CD4-positive, alpha-beta T cell (primary cell): ENCODE measurements around the gene MFAP3L. TPM values are rescaled to one million over a fixed set of nuclear protein-coding genes. Genes with fewer than 3 reads are reported as not detected.

Experiments used
- ATAC-seq: fragments of 200-7000 bp; cut with Tn5 transposase; one replicate; pipeline ENCODE4 v1.10.0; 2022; ENCODE audit warnings: mild to moderate bottlenecking; ENCODE audit not compliant: poor library complexity
- CTCF ChIA-PET: fragments of 350-600 bp; sonication (Branson Sonifier 250); formaldehyde crosslinking; loops from one replicate; lab custom pipeline; 2021; ENCODE audit warnings: antibody characterized with exemption, inconsistent platforms; lab: Charles Lee
- POLR2A ChIA-PET: fragments of 350-600 bp; sonication (Branson Sonifier 250); formaldehyde crosslinking; loops from one replicate; lab custom pipeline; 2021; ENCODE audit warnings: antibody characterized with exemption, inconsistent platforms; lab: Charles Lee
- DNase-seq, 14 experiments: peaks; one replicate each; pipeline ENCODE4 v3.0.0-alpha.2; 2013 to 2020; ENCODE audit warnings: mixed read lengths in 2 of 14
- H3K27ac ChIP-seq, 2 donors: one replicate each; pipeline versions ENCODE4 v1.5.1 to v1.7.0; 2013; ENCODE audit warnings: low read length in 2 of 2, low read depth in 1 of 2, mild to moderate bottlenecking in 1 of 2
- H3K27me3 ChIP-seq, 2 experiments: 1 replicate in 1 of 2; 2 replicates in 1 of 2; pipeline versions ENCODE4 v1.6.1 to v1.7.0; 2013; ENCODE audit warnings: low read length in 2 of 2, control low read depth in 1 of 2, mild to moderate bottlenecking in 1 of 2, moderate library complexity in 1 of 2; ENCODE audit not compliant: insufficient read depth in 2 of 2, control insufficient read depth in 1 of 2
- H3K36me3 ChIP-seq: one replicate; pipeline ENCODE4 v1.6.1; 2013; ENCODE audit warnings: low read length, control low read depth; ENCODE audit not compliant: insufficient read depth
- H3K4me1 ChIP-seq: one replicate; pipeline ENCODE4 v1.6.1; 2013; ENCODE audit warnings: low read length, control low read depth; ENCODE audit not compliant: insufficient read depth
- H3K4me3 ChIP-seq: one replicate; pipeline ENCODE4 v1.5.1; 2013; ENCODE audit warnings: mild to moderate bottlenecking, low read length, moderate library complexity
- H3K9me3 ChIP-seq, 2 experiments: 1 replicate in 1 of 2; 2 replicates in 1 of 2; pipeline versions ENCODE4 v1.6.1 to v1.7.0; 2013; ENCODE audit warnings: low read length in 2 of 2, mild to moderate bottlenecking in 2 of 2, control low read depth in 1 of 2, moderate library complexity in 1 of 2; ENCODE audit not compliant: control insufficient read depth in 1 of 2, insufficient read depth in 1 of 2
- H3K27ac Mint-ChIP-seq: one replicate; pipeline ENCODE4 v1.8.0; 2020; ENCODE audit warnings: mixed read lengths
- H3K27me3 Mint-ChIP-seq: one replicate; pipeline ENCODE4 v1.8.0; 2021; ENCODE audit warnings: mixed read lengths
- H3K36me3 Mint-ChIP-seq: one replicate; pipeline ENCODE4 v1.8.0; 2021; ENCODE audit warnings: low read depth, mixed read lengths
- H3K4me1 Mint-ChIP-seq: one replicate; pipeline ENCODE4 v1.8.0; 2021; ENCODE audit warnings: low read depth, mixed read lengths
- H3K4me3 Mint-ChIP-seq: one replicate; pipeline ENCODE4 v1.8.0; 2020; ENCODE audit warnings: mild to moderate bottlenecking, mixed read lengths
- H3K9me3 Mint-ChIP-seq: one replicate; pipeline ENCODE4 v1.8.0; 2020; ENCODE audit warnings: mixed read lengths
- CTCF ChIP-seq: fragments of 200-600 bp; IDR thresholded peaks from one replicate; pipeline ENCODE4 v1.8.0; 2022; ENCODE audit warnings: antibody characterized with exemption, mild to moderate bottlenecking
- intact Hi-C, 2 experiments: fragments of 100-400 bp; cut with DNase I in 1 of 2; cut with micrococcal nuclease in 1 of 2; formaldehyde crosslinking; loops; one replicate each; pipeline versions ENCODE4 v1.15.1 to v1.9.0; 2023 to 2025; cut with DNase I, micrococcal nuclease
- total RNA-seq, 174 experiments: library from RNA in 2 of 174; stranded (reverse) in 2 of 174; gene quantifications; one replicate each; pipeline ENCODE4 v1.2.3 and lab custom pipeline; 2021 to 2026

The MFAP3L gene
- total RNA-seq, 2 experiments from 2014 or later: 0.59 to 1.3 TPM

- Mint-ChIP-seq H3K36me3 (no peaks in the 10 kb centered on the region), H3K27ac (no peak overlapping the region), H3K4me3 (no peak overlapping the region), H3K27me3 (peaks cover 22% of the 10 kb centered on the region), H3K9me3 (no peaks in the 10 kb centered on the region), H3K4me1 (no peaks in the 10 kb centered on the region)
- Histone ChIP-seq H3K27ac (no peak overlapping the region), H3K9me3 (no peaks in the 10 kb centered on the region), H3K4me1 (no peaks in the 10 kb centered on the region), H3K4me3 (no peak overlapping the region), H3K27me3 (peaks cover 0 to 5% of the 10 kb centered on the region in 2 experiments), H3K36me3 (no peaks in the 10 kb centered on the region)
- intact Hi-C loops: no loop called here
- ChIA-PET POLR2A (no interaction called here), CTCF (no interaction called here)
- DNase-seq: no peak
- no peak for TF ChIP-seq CTCF
- no peak for ATAC-seq
These were observed 39.8 kb downstream of the MFAP3L start for GRCh38 chr4:169986369-169986768.

- no peak overlapping the region for H3K27ac ChIP-seq
- no peaks in the 10 kb centered on the region for H3K36me3 ChIP-seq
- ChIA-PET CTCF (no interaction called here), POLR2A (no interaction called here)
- Mint-ChIP-seq H3K36me3 (no peaks in the 10 kb centered on the region), H3K27ac (no peak overlapping the region), H3K4me1 (no peaks in the 10 kb centered on the region), H3K27me3 (peaks cover 27% of the 10 kb centered on the region), H3K9me3 (no peaks in the 10 kb centered on the region), H3K4me3 (no peak overlapping the region)
- intact Hi-C loops: no loop called here
- TF ChIP-seq CTCF: no peak
- H3K9me3 ChIP-seq: no peaks in the 10 kb centered on the region
- no peaks in the 10 kb centered on the region for H3K4me1 ChIP-seq
- H3K4me3 ChIP-seq: no peak overlapping the region
- ATAC-seq: no peak
- no peak for DNase-seq
- peaks cover 0 to 5% of the 10 kb centered on the region in 2 experiments for H3K27me3 ChIP-seq
These were observed 40.3 kb downstream of the MFAP3L start for GRCh38 chr4:169985881-169986280.

- Histone ChIP-seq H3K4me1 (no peaks in the 10 kb centered on the region), H3K27me3 (peaks cover 0 to 9% of the 10 kb centered on the region in 2 experiments), H3K27ac (no peak overlapping the region), H3K9me3 (no peaks in the 10 kb centered on the region), H3K4me3 (no peak overlapping the region), H3K36me3 (no peaks in the 10 kb centered on the region)
- Mint-ChIP-seq H3K4me1 (no peaks in the 10 kb centered on the region), H3K36me3 (no peaks in the 10 kb centered on the region), H3K9me3 (no peaks in the 10 kb centered on the region), H3K27ac (no peak overlapping the region), H3K4me3 (no peak overlapping the region), H3K27me3 (peaks cover 35% of the 10 kb centered on the region)
- DNase-seq: no peak
- CTCF ChIA-PET: no interaction called here
- ATAC-seq: no peak
- POLR2A ChIA-PET: no interaction called here
- intact Hi-C loops: no loop called here
- TF ChIP-seq CTCF: no peak
These were observed 41.5 kb downstream of the MFAP3L start for GRCh38 chr4:169984745-169985144.
